ENCODE results near the gene PIEZO2. TPM values are rescaled to one million over a fixed set of nuclear protein-coding genes. Genes with fewer than 3 reads are reported as not detected.

Gene PIEZO2
- total RNA-seq, 1 donor from 2014 or later, result 1.7 TPM

GRCh38 chr18:10979411-10979810, 170.0 kb downstream of the PIEZO2 start:
- H3K4me3 Mint-ChIP-seq (ENCODE audit: low read depth), result no peak overlapping the region
- DNase-seq (ENCODE audit: low spot score, unreplicated experiment), result no peak

GRCh38 chr18:10977042-10977441, 172.3 kb downstream of the PIEZO2 start:
- H3K36me3 Mint-ChIP-seq (ENCODE audit: insufficient read depth), result no peaks in the 10 kb centered on the region
- no peak overlapping the region for H3K27ac Mint-ChIP-seq
- H3K9me3 Mint-ChIP-seq (ENCODE audit: low read depth), result no peaks in the 10 kb centered on the region
- no peak for DNase-seq (ENCODE audit: low spot score, unreplicated experiment)
- H3K4me1 Mint-ChIP-seq (ENCODE audit: low read depth), result no peaks in the 10 kb centered on the region
- no peak overlapping the region for H3K4me3 Mint-ChIP-seq (ENCODE audit: low read depth)
- TF ChIP-seq, protein P1, sequence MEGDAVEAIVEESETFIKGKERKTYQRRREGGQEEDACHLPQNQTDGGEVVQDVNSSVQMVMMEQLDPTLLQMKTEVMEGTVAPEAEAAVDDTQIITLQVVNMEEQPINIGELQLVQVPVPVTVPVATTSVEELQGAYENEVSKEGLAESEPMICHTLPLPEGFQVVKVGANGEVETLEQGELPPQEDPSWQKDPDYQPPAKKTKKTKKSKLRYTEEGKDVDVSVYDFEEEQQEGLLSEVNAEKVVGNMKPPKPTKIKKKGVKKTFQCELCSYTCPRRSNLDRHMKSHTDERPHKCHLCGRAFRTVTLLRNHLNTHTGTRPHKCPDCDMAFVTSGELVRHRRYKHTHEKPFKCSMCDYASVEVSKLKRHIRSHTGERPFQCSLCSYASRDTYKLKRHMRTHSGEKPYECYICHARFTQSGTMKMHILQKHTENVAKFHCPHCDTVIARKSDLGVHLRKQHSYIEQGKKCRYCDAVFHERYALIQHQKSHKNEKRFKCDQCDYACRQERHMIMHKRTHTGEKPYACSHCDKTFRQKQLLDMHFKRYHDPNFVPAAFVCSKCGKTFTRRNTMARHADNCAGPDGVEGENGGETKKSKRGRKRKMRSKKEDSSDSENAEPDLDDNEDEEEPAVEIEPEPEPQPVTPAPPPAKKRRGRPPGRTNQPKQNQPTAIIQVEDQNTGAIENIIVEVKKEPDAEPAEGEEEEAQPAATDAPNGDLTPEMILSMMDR (IDR thresholded peaks at IDR 0.05; ENCODE audit: unreplicated experiment), result no peak
- H3K27me3 Mint-ChIP-seq, result no peaks in the 10 kb centered on the region

More at GRCh38 chr18:10979411-10979810, 170.0 kb downstream of the PIEZO2 start:
- no peaks in the 10 kb centered on the region for H3K36me3 Mint-ChIP-seq (ENCODE audit: insufficient read depth)
- H3K27me3 Mint-ChIP-seq, result no peaks in the 10 kb centered on the region
- TF ChIP-seq, protein P1 (IDR thresholded peaks at IDR 0.05; ENCODE audit: unreplicated experiment), result no peak
- no peak overlapping the region for H3K27ac Mint-ChIP-seq
- no peaks in the 10 kb centered on the region for H3K4me1 Mint-ChIP-seq (ENCODE audit: low read depth)
- peaks cover 6% of the 10 kb centered on the region for H3K9me3 Mint-ChIP-seq (ENCODE audit: low read depth)

DNA sequence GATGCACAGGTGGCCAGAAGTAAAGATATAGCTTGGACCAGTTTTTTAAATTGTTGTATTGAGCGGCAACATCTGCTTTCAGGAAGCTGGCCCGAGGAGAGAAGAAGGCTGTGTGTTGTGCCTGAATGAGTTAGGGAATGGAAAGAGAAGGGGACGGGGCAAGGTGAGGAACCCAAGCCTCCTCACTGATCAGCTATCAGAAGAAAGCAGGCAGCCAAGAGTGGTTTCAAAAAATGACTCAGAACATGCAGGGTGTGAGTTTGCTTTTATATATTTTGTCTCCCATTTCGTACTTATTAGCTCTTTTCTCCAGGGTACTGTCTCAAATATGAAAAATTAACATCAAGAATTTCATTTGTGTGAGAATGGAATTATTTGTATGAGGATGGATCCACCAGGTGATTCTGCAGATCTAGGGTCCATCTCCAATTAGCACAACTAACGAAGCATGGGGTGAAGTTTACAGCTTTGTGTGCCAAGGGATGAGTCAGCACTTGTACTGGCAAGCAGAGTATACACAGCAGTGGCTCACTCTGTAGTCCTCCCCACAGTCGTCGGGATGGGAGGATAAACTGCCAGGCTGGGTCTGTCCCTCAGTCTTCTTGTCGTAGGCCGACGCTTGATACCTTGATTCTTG, 175.7 kb downstream of the PIEZO2 start:
- Mint-ChIP-seq H3K36me3 (ENCODE audit: insufficient read depth) (no peaks in the 10 kb centered on the region), H3K4me1 (ENCODE audit: low read depth) (no peaks in the 10 kb centered on the region), H3K27me3 (no peaks in the 10 kb centered on the region), H3K27ac (no peak overlapping the region), H3K4me3 (ENCODE audit: low read depth) (no peak overlapping the region), H3K9me3 (ENCODE audit: low read depth) (no peaks in the 10 kb centered on the region)
- TF ChIP-seq, protein P1 (IDR thresholded peaks at IDR 0.05; ENCODE audit: unreplicated experiment), result no peak
- DNase-seq (ENCODE audit: low spot score, unreplicated experiment), result no peak

DNA sequence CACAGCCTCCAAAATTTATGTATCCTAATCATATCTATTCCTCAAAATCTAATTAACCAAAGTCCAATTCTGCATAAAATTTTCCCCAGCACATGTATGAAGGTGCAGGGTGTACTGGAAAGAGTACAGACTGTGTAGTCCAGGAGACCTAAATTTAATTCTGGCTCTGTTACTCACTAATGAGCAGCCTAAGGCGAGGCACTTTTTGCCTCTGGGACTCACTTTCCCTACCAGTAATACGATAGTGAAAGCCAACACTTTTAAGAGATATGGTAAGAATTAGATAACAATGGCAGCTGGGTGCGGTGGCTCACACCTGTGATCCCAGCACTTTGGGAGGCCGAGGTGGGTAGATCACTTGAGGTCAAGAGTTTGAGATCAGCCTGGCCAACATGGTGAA, 177.7 kb downstream of the PIEZO2 start:
- Mint-ChIP-seq H3K27me3 (no peaks in the 10 kb centered on the region), H3K4me1 (ENCODE audit: low read depth) (no peaks in the 10 kb centered on the region), H3K27ac (no peak overlapping the region), H3K4me3 (ENCODE audit: low read depth) (no peak overlapping the region), H3K36me3 (ENCODE audit: insufficient read depth) (no peaks in the 10 kb centered on the region), H3K9me3 (ENCODE audit: low read depth) (peaks cover 5% of the 10 kb centered on the region)
- TF ChIP-seq, protein P1 (IDR thresholded peaks at IDR 0.05; ENCODE audit: unreplicated experiment), result no peak
- no peak for DNase-seq (ENCODE audit: low spot score, unreplicated experiment)

DNA sequence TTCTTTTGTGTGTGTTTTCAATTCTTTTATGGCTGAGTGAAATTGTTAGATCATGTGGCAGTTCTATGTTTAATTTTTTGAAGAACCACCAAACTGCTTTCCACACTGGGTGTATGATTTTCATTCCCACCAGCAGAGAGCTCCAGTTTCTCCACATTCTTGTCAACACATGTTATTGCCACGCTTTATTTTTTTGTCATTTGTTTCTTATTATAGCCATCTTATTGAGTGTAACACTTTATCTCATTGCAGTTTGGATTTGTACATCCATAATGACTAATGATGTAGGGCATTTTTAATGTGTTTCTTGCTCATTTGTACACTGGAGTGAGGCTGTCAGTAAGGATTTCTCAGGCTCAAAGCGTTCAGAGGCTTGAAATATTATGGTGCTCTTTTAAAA, 184.2 kb downstream of the PIEZO2 start:
- Mint-ChIP-seq H3K4me3 (ENCODE audit: low read depth) (no peak overlapping the region), H3K9me3 (ENCODE audit: low read depth) (peaks cover 5% of the 10 kb centered on the region), H3K36me3 (ENCODE audit: insufficient read depth) (no peaks in the 10 kb centered on the region), H3K4me1 (ENCODE audit: low read depth) (no peaks in the 10 kb centered on the region), H3K27ac (no peak overlapping the region), H3K27me3 (peaks cover 3% of the 10 kb centered on the region)
- DNase-seq (ENCODE audit: low spot score, unreplicated experiment), result no peak
- TF ChIP-seq, protein P1 (IDR thresholded peaks at IDR 0.05; ENCODE audit: unreplicated experiment), result no peak
